GM13977 (cell line): ENCODE results near the gene SAMD1.

Source experiments
- DNase-seq: peaks from one replicate; pipeline ENCODE4 v3.0.0; 2012; ENCODE audit warnings: low spot score
- in situ Hi-C: fragments of 300-500 bp; cut with MboI; formaldehyde crosslinking; loops from one replicate; pipeline ENCODE4 v1.12.0; 2022; ENCODE audit warnings: low sequenced_read_pairs, low pct_unique_long_range_greater_than_20kb, mixed read lengths, inconsistent platforms; ENCODE audit not compliant: unreplicated experiment
- TF ChIP-seq, protein P1 (sequence below): IDR thresholded peaks from 2 replicates; pipeline ENCODE4 v1.5.1; 2012; ENCODE audit warnings: mild to moderate bottlenecking, control low read depth; ENCODE audit not compliant: insufficient read depth; ENCODE audit errors: extremely low read depth, missing control alignments

The SAMD1 gene

DNA sequence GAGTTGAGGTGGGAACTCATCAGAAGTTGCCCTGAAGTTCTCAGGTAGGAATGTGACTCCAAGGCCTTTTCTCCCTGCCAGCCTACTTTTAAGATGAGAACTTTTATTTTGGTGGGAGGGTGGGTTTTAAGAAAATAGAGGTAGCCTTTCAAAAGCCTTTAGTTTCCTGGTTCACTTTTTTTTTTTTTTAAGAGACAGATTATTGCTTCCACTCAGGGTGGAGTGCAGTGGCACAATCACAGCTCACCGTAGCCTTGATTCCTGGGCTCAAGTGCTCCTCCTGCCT lies 7.9 kb downstream of the SAMD1 start:
- no peak for DNase-seq
- in situ Hi-C loops: no loop called here
- TF ChIP-seq, protein P1, sequence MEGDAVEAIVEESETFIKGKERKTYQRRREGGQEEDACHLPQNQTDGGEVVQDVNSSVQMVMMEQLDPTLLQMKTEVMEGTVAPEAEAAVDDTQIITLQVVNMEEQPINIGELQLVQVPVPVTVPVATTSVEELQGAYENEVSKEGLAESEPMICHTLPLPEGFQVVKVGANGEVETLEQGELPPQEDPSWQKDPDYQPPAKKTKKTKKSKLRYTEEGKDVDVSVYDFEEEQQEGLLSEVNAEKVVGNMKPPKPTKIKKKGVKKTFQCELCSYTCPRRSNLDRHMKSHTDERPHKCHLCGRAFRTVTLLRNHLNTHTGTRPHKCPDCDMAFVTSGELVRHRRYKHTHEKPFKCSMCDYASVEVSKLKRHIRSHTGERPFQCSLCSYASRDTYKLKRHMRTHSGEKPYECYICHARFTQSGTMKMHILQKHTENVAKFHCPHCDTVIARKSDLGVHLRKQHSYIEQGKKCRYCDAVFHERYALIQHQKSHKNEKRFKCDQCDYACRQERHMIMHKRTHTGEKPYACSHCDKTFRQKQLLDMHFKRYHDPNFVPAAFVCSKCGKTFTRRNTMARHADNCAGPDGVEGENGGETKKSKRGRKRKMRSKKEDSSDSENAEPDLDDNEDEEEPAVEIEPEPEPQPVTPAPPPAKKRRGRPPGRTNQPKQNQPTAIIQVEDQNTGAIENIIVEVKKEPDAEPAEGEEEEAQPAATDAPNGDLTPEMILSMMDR: no peak

DNA sequence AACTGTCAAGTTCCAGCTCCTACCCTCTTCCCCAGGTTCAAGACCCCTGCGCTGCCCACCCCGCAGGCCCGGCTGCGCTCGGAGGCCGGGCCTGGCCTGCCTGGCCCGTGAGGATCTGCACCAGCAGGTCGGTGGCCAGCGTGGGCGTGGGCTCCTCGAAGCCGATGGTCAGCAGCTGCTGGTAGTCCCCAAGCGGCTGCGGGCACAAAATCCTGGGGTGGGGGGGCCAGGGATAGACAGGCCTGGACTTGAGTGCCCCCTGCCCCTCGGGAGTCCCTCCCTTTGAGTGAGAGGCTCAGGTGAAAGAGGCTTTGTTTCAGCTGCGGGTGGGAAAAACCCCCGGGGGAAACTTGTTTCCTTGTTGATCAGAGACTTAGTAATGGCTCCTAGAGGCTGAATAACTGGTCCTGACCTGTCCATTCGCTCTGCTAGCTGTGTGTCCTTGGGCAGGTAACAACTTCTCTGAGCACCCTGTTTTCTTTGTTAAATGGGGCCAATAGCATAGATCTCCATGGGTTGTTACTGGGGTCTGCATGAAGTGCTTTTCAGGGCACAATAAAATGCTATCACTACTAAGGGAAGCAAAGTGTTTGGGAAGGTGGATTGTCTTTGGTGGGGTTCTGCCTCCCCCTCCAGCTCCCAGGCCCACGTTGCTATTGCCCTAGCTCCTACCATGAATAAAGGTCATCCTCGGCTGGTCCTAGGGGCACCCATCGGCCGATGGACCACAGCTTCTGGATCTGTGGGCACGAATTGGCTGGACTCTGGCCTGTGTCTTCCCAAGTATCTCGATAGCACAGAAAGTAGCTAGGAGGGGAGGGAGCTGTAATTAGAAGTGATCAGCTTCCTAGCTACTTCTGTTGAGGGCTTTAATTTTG lies 8.5 kb downstream of the SAMD1 start:
- DNase-seq: peak; percentile 76
- in situ Hi-C loops: no loop called here
- TF ChIP-seq, protein P1: no peak

DNA sequence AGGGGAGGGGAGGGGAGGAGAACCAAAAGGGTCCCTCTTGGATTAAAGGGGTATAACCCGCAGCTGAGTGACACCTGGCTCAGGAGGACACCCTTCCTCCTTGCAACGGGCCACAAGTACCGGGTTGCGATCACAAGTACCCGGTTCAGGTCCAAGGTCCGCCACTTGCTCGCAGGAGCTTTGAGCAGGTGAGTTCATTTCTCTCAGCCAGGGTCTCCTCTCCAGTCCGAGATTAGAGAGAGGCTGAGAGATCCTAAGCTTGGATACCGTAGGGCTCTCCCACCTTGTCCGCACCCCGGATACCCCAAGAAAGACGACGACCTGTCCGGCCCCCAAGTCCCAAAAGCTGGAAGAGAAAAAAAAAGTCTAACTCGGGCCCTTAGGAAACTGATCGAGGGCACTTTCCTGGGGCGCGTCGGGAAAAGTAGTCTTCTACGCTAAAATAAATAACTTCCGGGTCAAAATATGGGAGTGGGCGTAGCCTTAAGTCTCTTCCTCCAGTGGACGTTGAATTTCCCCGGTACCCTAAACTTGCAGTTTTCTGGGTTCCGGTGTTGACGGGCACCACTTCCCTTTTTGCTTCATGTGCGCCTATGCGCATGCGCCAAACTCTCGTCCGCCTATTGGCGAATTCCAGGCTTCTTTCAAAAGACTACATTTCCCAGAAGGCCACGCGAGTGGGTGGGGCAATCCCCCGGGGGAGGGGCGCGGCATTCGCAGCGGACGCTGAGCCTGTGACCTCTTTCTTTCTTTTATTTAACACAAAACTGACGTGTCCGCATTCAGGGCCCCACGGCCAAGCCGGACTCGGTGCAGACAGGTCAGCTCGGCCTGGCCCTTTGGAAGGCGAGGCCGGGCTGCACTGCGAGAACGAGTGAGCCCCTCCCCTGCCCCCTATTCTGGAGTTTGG lies 9.4 kb downstream of the SAMD1 start:
- peak; percentile 99 for DNase-seq
- in situ Hi-C loops: no loop called here
- TF ChIP-seq, protein P1: no peak

DNA sequence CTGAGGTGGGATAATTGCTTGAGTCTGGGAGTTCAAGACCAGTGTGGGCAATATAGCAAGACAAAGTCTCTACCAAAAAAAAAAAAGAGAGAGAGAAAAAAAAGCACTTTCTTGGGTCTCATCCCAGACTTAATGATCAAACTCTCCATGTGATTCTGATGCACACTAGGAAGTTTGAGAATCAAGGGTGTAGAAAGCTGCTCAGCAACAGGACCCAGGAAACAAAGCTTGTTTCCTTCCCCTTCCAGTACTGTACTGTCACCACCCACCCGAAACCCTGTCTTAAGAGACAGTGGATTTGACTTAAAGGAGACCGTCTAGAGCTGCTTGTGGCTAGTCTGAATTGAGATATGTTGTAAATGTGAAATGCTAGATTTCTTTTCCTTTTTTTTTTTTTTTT lies 12.1 kb downstream of the SAMD1 start:
- DNase-seq: no peak
- in situ Hi-C loops: loop anchor here (10.0 kb wide), 1 partner anchor 204 kb away; the partner anchor contains the start of gene NANOS3
- TF ChIP-seq, protein P1: no peak

DNA sequence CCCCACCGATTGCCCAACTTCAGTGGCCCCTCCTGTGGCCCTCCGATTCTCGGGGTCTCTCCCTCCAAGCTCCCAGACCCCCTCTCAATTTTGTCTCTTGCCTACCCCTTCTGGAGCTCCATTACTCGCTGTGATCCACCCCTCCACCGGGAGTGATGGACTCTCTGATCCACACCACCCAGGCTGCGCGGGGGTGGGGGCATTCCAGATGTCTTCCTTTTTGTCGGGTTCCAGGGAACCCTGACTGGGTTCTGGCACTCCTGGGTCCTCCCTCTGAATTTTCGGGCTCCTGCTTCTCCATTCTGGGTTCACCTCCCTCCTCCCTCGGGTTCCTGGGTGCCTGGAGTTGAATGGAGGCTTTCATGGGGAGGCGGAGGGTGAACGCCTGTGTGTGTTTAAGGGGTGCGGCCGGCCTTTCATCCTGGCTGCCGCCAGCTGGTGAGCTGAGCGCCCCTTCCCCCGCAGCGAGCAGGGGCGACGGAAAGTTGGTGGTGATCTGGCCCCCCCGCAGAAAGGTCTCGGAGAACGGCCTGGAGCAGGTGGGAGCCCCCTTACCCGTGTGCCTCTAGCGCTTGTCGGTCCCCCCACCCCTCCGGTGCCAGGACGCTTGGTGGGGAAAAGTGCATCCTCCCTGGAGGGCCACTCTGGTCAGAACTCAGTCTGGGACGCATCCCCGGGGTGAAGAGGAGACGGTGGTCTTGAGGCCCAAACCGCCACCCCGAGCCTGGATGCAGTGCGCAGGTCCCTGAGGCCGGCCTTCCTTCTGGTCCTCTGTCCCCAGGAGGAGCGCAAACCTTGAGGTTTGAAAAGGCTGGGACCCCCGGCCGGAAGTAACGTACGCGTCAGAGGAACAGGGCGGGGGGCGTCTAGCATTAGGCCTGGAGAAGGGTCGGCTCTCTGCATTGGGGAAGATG lies 16.4 kb downstream of the SAMD1 start:
- DNase-seq: peak; percentile 41
- in situ Hi-C loops: loop anchor here (10.0 to 25.0 kb wide), 2 partner anchors 199 to 487 kb away; partner anchors contain the start of gene NANOS3
- TF ChIP-seq, protein P1: no peak
